Measurements from ENCODE around the gene IL12RB1. TPM values are rescaled to one million over a fixed set of nuclear protein-coding genes. Genes with fewer than 3 reads are reported as not detected.

Gene IL12RB1
- total RNA-seq, 1 experiment from 2014 or later: 0.36 TPM

GRCh38 chr19:18013210-18014111, 73.3 kb downstream of the IL12RB1 start:
- DNase-seq (ENCODE audit: low read depth, low spot score) (no peak), ATAC-seq (peak; percentile 37; the same call in 1 of the 2 replicates)
- TSS peak; percentile 91 for BruUV-seq (replicated peaks)
- CTCF ChIA-PET: no interaction called here
- peaks cover 19% of the 10 kb centered on the region for H3K4me1 ChIP-seq (ENCODE audit: control insufficient read depth, insufficient read depth, low read length)
- in situ Hi-C loops (cut with HindIII; ENCODE audit: low pct_unique_long_range_greater_than_20kb, low sequenced_read_pairs): no loop called here
- no peak overlapping the region; the same call in 1 of the 2 replicates for H3K27ac ChIP-seq (ENCODE audit: low read length)
- intact Hi-C loops (cut with micrococcal nuclease; ENCODE audit: unreplicated experiment): no loop called here
- no peaks in the 10 kb centered on the region for H3K27me3 ChIP-seq (ENCODE audit: control insufficient read depth, insufficient read depth, low read length)
- H3K36me3 ChIP-seq (ENCODE audit: control insufficient read depth, insufficient read depth, low read length): no peaks in the 10 kb centered on the region
- H3K4me3 ChIP-seq (ENCODE audit: low read depth in 2 of 2, low read length in 2 of 2): no peak overlapping the region
- TF ChIP-seq TCF7L2 (IDR thresholded peaks at IDR 0.05; ENCODE audit: low read depth, low read length) (peak; percentile 86), POLR2AphosphoS5 (IDR thresholded peaks at IDR 0.05; ENCODE audit: low read depth, low read length) (no peak; the same call in 1 of the 2 replicates)
- POLR2A ChIA-PET: no interaction called here
- no peaks in the 10 kb centered on the region for H3K9me3 ChIP-seq (ENCODE audit: control insufficient read depth, insufficient read depth, low read depth, low read length)

GRCh38 chr19:18010149-18010548, 76.6 kb downstream of the IL12RB1 start:
- ChIA-PET CTCF (interaction anchor here (0.9 kb wide), 1 partner anchor 12 kb away, joined by 5 read pairs; no protein-coding TSS in a partner anchor), POLR2A (no interaction called here)
- TF ChIP-seq CTCF (IDR thresholded peaks at IDR 0.05) (no peak), SIN3A (IDR thresholded peaks at IDR 0.05; ENCODE audit: borderline replicate concordance, insufficient read depth, low read depth, low read length) (no peak), TCF7L2 (IDR thresholded peaks at IDR 0.05; ENCODE audit: low read depth, low read length) (no peak), REST (IDR thresholded peaks at IDR 0.05; ENCODE audit: insufficient read depth in 1 of 2, low read depth in 2 of 2, low read length in 1 of 2) (no peak), POLR2AphosphoS5 (IDR thresholded peaks at IDR 0.05; ENCODE audit: low read depth, low read length) (no peak)
- Histone ChIP-seq H3K4me3 (ENCODE audit: low read depth in 2 of 2, low read length in 2 of 2) (no peak overlapping the region), H3K27ac (ENCODE audit: low read length) (no peak overlapping the region), H3K36me3 (ENCODE audit: control insufficient read depth, insufficient read depth, low read length) (no peaks in the 10 kb centered on the region), H3K27me3 (ENCODE audit: control insufficient read depth, insufficient read depth, low read length) (no peaks in the 10 kb centered on the region), H3K4me1 (ENCODE audit: control insufficient read depth, insufficient read depth, low read length) (peaks cover 18% of the 10 kb centered on the region), H3K9me3 (ENCODE audit: control insufficient read depth, insufficient read depth, low read depth, low read length) (no peaks in the 10 kb centered on the region)
- BruUV-seq (replicated peaks): no TSS peak
- ATAC-seq (no peak), DNase-seq (ENCODE audit: low read depth, low spot score) (no peak)
- in situ Hi-C loops (cut with HindIII; ENCODE audit: low pct_unique_long_range_greater_than_20kb, low sequenced_read_pairs): no loop called here
- intact Hi-C loops (cut with micrococcal nuclease; ENCODE audit: unreplicated experiment): no loop called here
